ENCODE measurements around the gene IP6K3. TPM values are rescaled to one million over a fixed set of nuclear protein-coding genes. Genes with fewer than 3 reads are reported as not detected.

The IP6K3 gene
- total and polyA plus RNA-seq, 11 donors: 11.7 to 72.4 (median 30.8) TPM

GRCh38 chr6:33782561-33782960 is 35.9 kb upstream of the IP6K3 start:
- no peak overlapping the region for H3K4me3 ChIP-seq
- TF ChIP-seq CTCF (IDR thresholded peaks at IDR 0.05) (no peak), POLR2A (IDR thresholded peaks at IDR 0.05) (no peak)
- ATAC-seq (no peak), DNase-seq (peak in 1 of 5 donors; percentile 64)
- intact Hi-C loops (cut with DNase I): no loop called here
- 92 to 99% (median 97%) methylated on average over 5 of the region's 5 CpGs for WGBS, 4 donors
- peak overlapping the region in 2 of 12 donors; percentile 50 to 52 for H3K27ac ChIP-seq
- H3K4me1 ChIP-seq: peaks cover 9 to 67% (median 48%) of the 10 kb centered on the region in 12 donors
- H3K27me3 ChIP-seq: no peaks in the 10 kb centered on the region
- no peaks in the 10 kb centered on the region for H3K9me3 ChIP-seq
- H3K36me3 ChIP-seq: peaks cover 0 to 99% (median 79%) of the 10 kb centered on the region in 9 donors

GRCh38 chr6:33781131-33781975 is 34.6 kb upstream of the IP6K3 start:
- intact Hi-C loops (cut with DNase I): no loop called here
- H3K36me3 ChIP-seq: peaks cover 6 to 99% (median 87%) of the 10 kb centered on the region in 9 donors
- H3K4me1 ChIP-seq: peaks cover 6 to 55% (median 36%) of the 10 kb centered on the region in 12 donors
- H3K27ac ChIP-seq: peak overlapping the region in 7 of 12 donors; percentile 0 to 52 (median 44)
- 50 to 63% (median 55%) methylated on average over 16 of the region's 16 CpGs for WGBS, 4 donors
- TF ChIP-seq POLR2A (IDR thresholded peaks at IDR 0.05) (no peak), CTCF (IDR thresholded peaks at IDR 0.05) (no peak)
- H3K9me3 ChIP-seq: no peaks in the 10 kb centered on the region
- no peaks in the 10 kb centered on the region for H3K27me3 ChIP-seq
- ATAC-seq (peak; percentile 25 to 64 (median 58)), DNase-seq (peak in 2 of 5 donors; percentile 58)
- no peak overlapping the region for H3K4me3 ChIP-seq

- 72 to 80% (median 76%) methylated on average over 11 to 14 of the region's 14 CpGs for WGBS, 4 donors
- TF ChIP-seq CTCF (IDR thresholded peaks at IDR 0.05) (no peak), POLR2A (IDR thresholded peaks at IDR 0.05) (no peak)
- Histone ChIP-seq H3K36me3 (peaks cover 7 to 100% (median 98%) of the 10 kb centered on the region in 9 donors), H3K4me1 (peaks cover 6 to 41% (median 22%) of the 10 kb centered on the region in 12 donors), H3K9me3 (no peaks in the 10 kb centered on the region), H3K27me3 (no peaks in the 10 kb centered on the region), H3K27ac (no peak overlapping the region), H3K4me3 (no peak overlapping the region)
- intact Hi-C loops (cut with DNase I): no loop called here
- no peak for ATAC-seq
- peak in 1 of 5 donors; percentile 45 for DNase-seq
Measured at GRCh38 chr6:33779895-33780294, 33.2 kb upstream of the IP6K3 start.

GRCh38 chr6:33779290-33779689 is 32.6 kb upstream of the IP6K3 start:
- Histone ChIP-seq H3K27ac (no peak overlapping the region), H3K4me3 (no peak overlapping the region), H3K4me1 (peaks cover 4 to 35% (median 19%) of the 10 kb centered on the region in 12 donors), H3K27me3 (no peaks in the 10 kb centered on the region), H3K36me3 (peaks cover 7 to 100% (median 97%) of the 10 kb centered on the region in 9 donors), H3K9me3 (no peaks in the 10 kb centered on the region)
- 82 to 92% (median 88%) methylated on average over 7 of the region's 7 CpGs for WGBS, 4 donors
- intact Hi-C loops (cut with DNase I): no loop called here
- no peak for DNase-seq
- ATAC-seq: no peak
- TF ChIP-seq POLR2A (IDR thresholded peaks at IDR 0.05) (no peak), CTCF (IDR thresholded peaks at IDR 0.05) (no peak)

Measured in heart left ventricle (tissue), 16 donors.